BLaER1 treated with 17β-estradiol and CSF1 and Interleukin-3, amounts not matched to agents 10 nM and 100 nM (cell line): ENCODE data around the gene ANKMY1.
A peak's percentile ranks its signal among the peaks of the same experiment; 100 is the strongest.

Source experiments
- H3K27ac ChIP-seq, 11 experiments: shearing (Covaris generic); formaldehyde crosslinking; 2 replicates each; pipeline ENCODE4 v1.8.1; 2022
- H3K27me3 ChIP-seq, 11 experiments: shearing (Covaris generic); formaldehyde crosslinking; 2 replicates each; pipeline ENCODE4 v1.8.1; 2022
- H3K36me3 ChIP-seq, 11 experiments: shearing (Covaris generic); formaldehyde crosslinking; 2 replicates each; pipeline ENCODE4 v1.8.1; 2022
- H3K4me1 ChIP-seq, 10 experiments: shearing (Covaris generic); formaldehyde crosslinking; 2 replicates each; pipeline ENCODE4 v1.8.1; 2022
- H3K4me2 ChIP-seq, 11 experiments: shearing (Covaris generic); formaldehyde crosslinking; 2 replicates each; pipeline ENCODE4 v1.8.1; 2022
- H3K4me3 ChIP-seq, 10 experiments: shearing (Covaris generic); formaldehyde crosslinking; 2 replicates each; pipeline ENCODE4 v1.8.1; 2022
- H3K9ac ChIP-seq, 11 experiments: shearing (Covaris generic); formaldehyde crosslinking; 2 replicates each; pipeline ENCODE4 v1.8.1; 2022
- H3K9me3 ChIP-seq, 11 experiments: shearing (Covaris generic); formaldehyde crosslinking; replicated peaks in 1 of 11; 2 replicates each; pipeline ENCODE4 v1.8.1; 2022
- H4K20me1 ChIP-seq, 11 experiments: shearing (Covaris generic); formaldehyde crosslinking; 2 replicates each; pipeline ENCODE4 v1.8.1; 2022
- Cebpa-rat ChIP-seq, 11 experiments: shearing (Covaris generic); IDR thresholded peaks; 2 replicates each; pipeline ENCODE4 v1.8.1; 2022

ANKMY1 gene

GRCh38 chr2:240560480-240561324 is 2.9 kb upstream of the ANKMY1 start:
- Histone ChIP-seq H3K9ac (peak overlapping the region; percentile 97 to 100 (median 99)), H3K36me3 (peaks cover 6 to 52% (median 48%) of the 10 kb centered on the region in 11 experiments; a peak in 21 of 22 replicates), H3K4me3 (peak overlapping the region; percentile 72 to 93 (median 86)), H3K9me3 (peaks cover 0 to 7% (median 0%) of the 10 kb centered on the region in 11 experiments; a peak in 3 of 22 replicates), H4K20me1 (peaks cover 14 to 41% (median 34%) of the 10 kb centered on the region in 11 experiments; a peak in 18 of 22 replicates), H3K4me1 (peaks cover 68 to 83% (median 79%) of the 10 kb centered on the region in 10 experiments), H3K27ac (peak overlapping the region; percentile 97 to 100 (median 99)), H3K27me3 (no peaks in the 10 kb centered on the region), H3K4me2 (peak overlapping the region; percentile 90 to 100 (median 97))
- no peak for TF ChIP-seq Cebpa-rat (IDR thresholded peaks at IDR 0.05)

- peaks cover 68 to 83% (median 80%) of the 10 kb centered on the region in 10 experiments for H3K4me1 ChIP-seq
- peak within 1 kb of the TSS; percentile 97 to 100 (median 99) for H3K27ac ChIP-seq
- H3K9me3 ChIP-seq: peaks cover 0 to 7% (median 0%) of the 10 kb centered on the region in 11 experiments; a peak in 3 of 22 replicates
- H3K9ac ChIP-seq: peak within 1 kb of the TSS; percentile 97 to 100 (median 99)
- peak within 1 kb of the TSS; percentile 90 to 100 (median 97) for H3K4me2 ChIP-seq
- peaks cover 20 to 48% (median 40%) of the 10 kb centered on the region in 11 experiments; a peak in 18 of 22 replicates for H4K20me1 ChIP-seq
- H3K36me3 ChIP-seq: peaks cover 6 to 58% (median 54%) of the 10 kb centered on the region in 11 experiments; a peak in 21 of 22 replicates
- peak within 1 kb of the TSS; percentile 72 to 93 (median 86) for H3K4me3 ChIP-seq
- no peaks in the 10 kb centered on the region for H3K27me3 ChIP-seq
- no peak for TF ChIP-seq Cebpa-rat (IDR thresholded peaks at IDR 0.05)
Observed at GRCh38 chr2:240560084-240560479, 2.3 kb upstream of the ANKMY1 start, which contains the start of gene DUSP28. TSS of gene DUSP28 (plus strand) at chr2:240560357. CDS start at chr2:240560685, 328 bp downstream.

GRCh38 chr2:240559286-240559685 is 1.5 kb upstream of the ANKMY1 start:
- peak overlapping the region; percentile 72 to 93 (median 86); a peak in 19 of 20 replicates for H3K4me3 ChIP-seq
- H3K9me3 ChIP-seq: peaks cover 0 to 7% (median 0%) of the 10 kb centered on the region in 11 experiments; a peak in 3 of 22 replicates
- peak overlapping the region; percentile 88 to 100 (median 95) for H3K4me2 ChIP-seq
- H3K36me3 ChIP-seq: peaks cover 13 to 66% (median 62%) of the 10 kb centered on the region in 11 experiments; a peak in 21 of 22 replicates
- no peaks in the 10 kb centered on the region for H3K27me3 ChIP-seq
- peak overlapping the region in 8 of 11 experiments; percentile 97 to 100 (median 99); a peak in 14 of 22 replicates for H3K9ac ChIP-seq
- peak overlapping the region in 9 of 11 experiments; percentile 98 to 100 (median 99); a peak in 18 of 22 replicates for H3K27ac ChIP-seq
- H4K20me1 ChIP-seq: peaks cover 21 to 55% (median 45%) of the 10 kb centered on the region in 11 experiments; a peak in 18 of 22 replicates
- no peak for TF ChIP-seq Cebpa-rat (IDR thresholded peaks at IDR 0.05)
- H3K4me1 ChIP-seq: peaks cover 68 to 83% (median 80%) of the 10 kb centered on the region in 10 experiments

GRCh38 chr2:240558236-240558761 is 511 bp upstream of the ANKMY1 start:
- Histone ChIP-seq H3K36me3 (peaks cover 18 to 71% (median 66%) of the 10 kb centered on the region in 11 experiments; a peak in 21 of 22 replicates), H3K4me2 (peak overlapping the region; percentile 88 to 100 (median 95); a peak in 18 of 22 replicates), H3K9me3 (peaks cover 0 to 7% (median 0%) of the 10 kb centered on the region in 11 experiments; a peak in 3 of 22 replicates), H3K27me3 (no peaks in the 10 kb centered on the region), H3K4me3 (peak overlapping the region in 1 of 10 experiments; percentile 93; a peak in 2 of 20 replicates), H3K9ac (peak overlapping the region in 3 of 11 experiments; percentile 18 to 98 (median 30); a peak in 1 of 22 replicates), H3K4me1 (peaks cover 64 to 83% (median 80%) of the 10 kb centered on the region in 10 experiments), H4K20me1 (peaks cover 21 to 65% (median 45%) of the 10 kb centered on the region in 11 experiments; a peak in 18 of 22 replicates), H3K27ac (peak overlapping the region in 3 of 11 experiments; percentile 32 to 99 (median 32); a peak in 6 of 22 replicates)
- no peak for TF ChIP-seq Cebpa-rat (IDR thresholded peaks at IDR 0.05)

- H3K9me3 ChIP-seq: peaks cover 0 to 7% (median 0%) of the 10 kb centered on the region in 11 experiments; a peak in 3 of 22 replicates
- H3K4me1 ChIP-seq: peaks cover 64 to 83% (median 80%) of the 10 kb centered on the region in 10 experiments
- peaks cover 26 to 71% (median 67%) of the 10 kb centered on the region in 11 experiments for H3K36me3 ChIP-seq
- H3K4me3 ChIP-seq: no peak overlapping the region
- peak overlapping the region in 6 of 11 experiments; percentile 11 to 32 (median 24); a peak in 6 of 22 replicates for H3K4me2 ChIP-seq
- no peaks in the 10 kb centered on the region for H3K27me3 ChIP-seq
- peak overlapping the region in 7 of 11 experiments; percentile 3 to 38 (median 19); a peak in 5 of 22 replicates for H3K27ac ChIP-seq
- peak overlapping the region in 2 of 11 experiments; percentile 2 to 5; a peak in 1 of 22 replicates for H3K9ac ChIP-seq
- no peak for TF ChIP-seq Cebpa-rat (IDR thresholded peaks at IDR 0.05)
- peaks cover 21 to 73% (median 45%) of the 10 kb centered on the region in 11 experiments; a peak in 18 of 22 replicates for H4K20me1 ChIP-seq
Observed at GRCh38 chr2:240557101-240557751, 562 bp downstream of the ANKMY1 start.

GRCh38 chr2:240556553-240557100 is 1.2 kb downstream of the ANKMY1 start:
- Histone ChIP-seq H3K9me3 (peaks cover 0 to 7% (median 0%) of the 10 kb centered on the region in 11 experiments; a peak in 3 of 22 replicates), H4K20me1 (peaks cover 21 to 73% (median 45%) of the 10 kb centered on the region in 11 experiments; a peak in 18 of 22 replicates), H3K27me3 (no peaks in the 10 kb centered on the region), H3K27ac (peak overlapping the region in 7 of 11 experiments; percentile 3 to 85 (median 19); a peak in 5 of 22 replicates), H3K36me3 (peaks cover 26 to 71% (median 67%) of the 10 kb centered on the region in 11 experiments), H3K4me3 (no peak overlapping the region), H3K4me2 (peak overlapping the region in 6 of 11 experiments; percentile 11 to 81 (median 30); a peak in 6 of 22 replicates), H3K9ac (peak overlapping the region in 2 of 11 experiments; percentile 2 to 5; a peak in 2 of 22 replicates), H3K4me1 (peaks cover 65 to 83% (median 80%) of the 10 kb centered on the region in 10 experiments)
- TF ChIP-seq Cebpa-rat (IDR thresholded peaks at IDR 0.05): no peak

GRCh38 chr2:240555541-240556250 is 2.1 kb downstream of the ANKMY1 start:
- peak overlapping the region in 4 of 11 experiments; percentile 82 to 93 (median 84); a peak in 4 of 22 replicates for H3K27ac ChIP-seq
- peaks cover 75 to 91% (median 86%) of the 10 kb centered on the region in 10 experiments for H3K4me1 ChIP-seq
- no peak for TF ChIP-seq Cebpa-rat (IDR thresholded peaks at IDR 0.05)
- peak overlapping the region in 9 of 11 experiments; percentile 35 to 88 (median 78); a peak in 17 of 22 replicates for H3K4me2 ChIP-seq
- H3K9ac ChIP-seq: peak overlapping the region in 7 of 11 experiments; percentile 5 to 27 (median 18); a peak in 6 of 22 replicates
- no peaks in the 10 kb centered on the region for H3K27me3 ChIP-seq
- H3K4me3 ChIP-seq: no peak overlapping the region
- peaks cover 26 to 80% (median 75%) of the 10 kb centered on the region in 11 experiments for H3K36me3 ChIP-seq
- peaks cover 0 to 14% (median 5%) of the 10 kb centered on the region in 11 experiments; a peak in 17 of 22 replicates for H3K9me3 ChIP-seq
- H4K20me1 ChIP-seq: peaks cover 21 to 73% (median 45%) of the 10 kb centered on the region in 11 experiments; a peak in 18 of 22 replicates
